Erythroblast (primary cell): ENCODE measurements around the gene AKR7A3.
"Not testable (repeated sequence)": the region's sequence is repeated elsewhere in the genome, so short reads cannot be mapped to it uniquely, and the experiment has no call there.

ENCODE experiments used
- GATA1 ChIP-seq: IDR thresholded peaks from 2 replicates; pipeline ENCODE4 v1.6.1; 2011; ENCODE audit warnings: low read depth, mild to moderate bottlenecking, control low read depth, low read length, moderate library complexity
- POLR2A ChIP-seq: IDR thresholded peaks from 2 replicates; pipeline ENCODE4 v1.6.1; 2011; ENCODE audit warnings: mild to moderate bottlenecking, low read length

DNA sequence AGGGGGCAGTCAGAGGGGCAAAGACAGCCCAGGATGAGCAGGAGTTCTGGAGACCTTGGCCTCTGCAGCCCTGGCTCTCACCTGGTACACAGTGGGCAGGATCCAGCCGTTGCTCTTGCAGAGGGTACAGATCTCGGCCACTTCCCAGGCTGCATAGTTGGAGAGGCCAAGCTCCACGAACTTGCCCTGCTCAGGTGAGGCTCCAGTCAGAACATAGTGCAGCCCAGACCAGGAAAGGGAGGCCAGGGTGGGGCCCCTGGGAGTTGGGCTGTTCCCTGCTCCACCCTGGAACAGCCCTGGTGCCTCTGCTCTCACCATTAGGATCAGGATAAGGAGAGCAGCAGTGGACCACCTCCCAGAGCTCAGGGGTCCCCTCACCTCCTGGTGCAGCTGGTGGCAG lies 2.8 kb downstream of the AKR7A3 start:
- not testable (repeated sequence) for TF ChIP-seq POLR2A, GATA1
